A172 (cell line): Measurements from ENCODE around the gene FLT1. TPM values are rescaled to one million over a fixed set of nuclear protein-coding genes. Genes with fewer than 3 reads are reported as not detected.

Source experiments
- total RNA-seq: library from RNA; depleted of rRNA; stranded (reverse); fragments of >200 nt; shearing (Covaris generic); gene quantifications from 2 replicates; pipeline ENCODE4 v1.2.3, GENCODE V29; 2014; rRNA removed

The FLT1 gene
- total RNA-seq, 1 experiment from 2014 or later = 5.5 TPM

Other genes starting within 250 kb of the FLT1 start
- gene POMP, start 164.0 kb upstream of the FLT1 start, total RNA-seq = 135 and 234 TPM in 2 replicates
- gene SLC46A3, start 223.8 kb upstream of the FLT1 start, total RNA-seq = 26.7 and 28.3 TPM in 2 replicates